GM21825 (cell line): ENCODE measurements around the gene TSBP1.
"Not testable (repeated sequence)": the region's sequence is repeated elsewhere in the genome, so short reads cannot be mapped to it uniquely, and the experiment has no call there.

Source experiments
- ATAC-seq: cut with Tn5 transposase; IDR thresholded peaks from one replicate; pipeline ENCODE4 v1.9.1; 2021; ENCODE audit warnings: mild to moderate bottlenecking, moderate library complexity; ENCODE audit not compliant: unreplicated experiment

The TSBP1 gene

DNA sequence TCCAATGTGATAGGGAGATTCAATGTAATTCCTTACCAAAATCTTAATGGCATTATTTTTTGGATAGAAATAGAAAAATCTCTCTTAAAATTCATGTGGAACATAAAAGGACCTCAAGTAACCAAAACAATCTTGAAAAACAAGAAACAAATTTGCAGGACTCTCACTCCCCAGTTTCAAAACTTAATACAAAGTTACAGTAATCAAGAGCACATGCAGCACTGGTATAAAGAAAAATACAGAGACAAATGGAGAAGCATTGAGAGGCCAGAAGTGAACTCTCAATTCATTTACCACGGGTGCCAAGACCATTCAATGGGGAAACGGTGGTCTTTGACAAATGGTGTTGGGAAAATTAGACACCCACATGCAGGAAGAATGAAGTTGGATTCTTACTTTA, 7.8 kb upstream of the TSBP1 start:
- ATAC-seq, result no peak

DNA sequence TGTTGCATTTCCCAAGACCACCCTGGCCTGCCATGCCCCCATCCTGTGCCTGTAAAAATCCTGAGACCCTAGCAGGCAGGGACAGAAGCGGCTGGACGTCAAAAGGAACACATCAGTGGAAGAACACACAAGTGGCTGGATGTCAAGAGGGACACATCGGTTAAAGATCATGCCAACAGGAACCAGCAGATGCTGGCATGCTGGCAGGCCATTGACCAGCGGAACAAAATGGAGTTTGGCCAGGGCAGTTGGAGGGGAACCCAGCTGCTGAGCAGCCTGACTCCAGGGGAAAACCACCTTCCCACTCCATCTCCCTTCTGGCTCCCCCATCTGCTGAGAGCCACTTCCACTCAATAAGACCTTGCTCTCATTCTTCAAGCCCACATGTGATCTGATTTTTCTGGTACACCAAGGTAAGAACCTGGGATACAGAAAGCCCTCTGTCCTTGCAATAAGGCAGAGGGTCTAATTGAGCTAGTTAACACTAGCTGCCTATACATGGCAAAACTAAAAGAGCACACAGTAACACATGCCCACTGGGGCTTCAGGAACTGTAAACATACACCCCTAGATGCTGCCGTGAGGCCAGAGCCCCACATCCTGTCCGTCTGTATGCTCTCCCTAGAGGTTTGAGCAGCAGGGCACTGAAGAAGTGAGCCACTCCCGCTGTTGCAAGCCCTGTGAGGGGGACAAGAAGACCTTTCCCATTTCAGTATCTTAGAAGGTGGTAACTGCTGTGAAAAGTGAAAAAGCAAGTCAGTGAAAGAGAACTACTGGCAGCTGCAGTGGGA, 4.2 kb upstream of the TSBP1 start:
- ATAC-seq, result no peak

DNA sequence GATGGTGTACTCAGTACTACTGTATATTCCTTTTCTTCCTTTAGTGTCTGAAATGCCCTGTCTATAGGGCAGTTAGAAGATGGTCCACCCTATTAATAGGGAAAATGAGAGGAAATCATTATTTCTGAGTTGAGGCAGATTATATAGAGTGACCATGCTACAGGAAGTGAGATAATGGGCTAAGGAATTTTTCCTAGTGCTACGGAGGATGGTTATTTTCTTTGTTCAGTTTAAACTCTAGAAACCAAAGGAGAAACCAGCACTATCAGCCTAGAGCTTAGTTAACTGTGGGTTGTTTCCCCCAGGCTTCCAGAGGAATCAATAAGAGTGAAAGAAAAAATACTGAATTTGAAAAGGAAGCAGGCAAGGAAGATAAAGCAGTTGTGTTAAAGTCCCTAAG, 474 bp downstream of the TSBP1 start:
- ATAC-seq, result no peak

DNA sequence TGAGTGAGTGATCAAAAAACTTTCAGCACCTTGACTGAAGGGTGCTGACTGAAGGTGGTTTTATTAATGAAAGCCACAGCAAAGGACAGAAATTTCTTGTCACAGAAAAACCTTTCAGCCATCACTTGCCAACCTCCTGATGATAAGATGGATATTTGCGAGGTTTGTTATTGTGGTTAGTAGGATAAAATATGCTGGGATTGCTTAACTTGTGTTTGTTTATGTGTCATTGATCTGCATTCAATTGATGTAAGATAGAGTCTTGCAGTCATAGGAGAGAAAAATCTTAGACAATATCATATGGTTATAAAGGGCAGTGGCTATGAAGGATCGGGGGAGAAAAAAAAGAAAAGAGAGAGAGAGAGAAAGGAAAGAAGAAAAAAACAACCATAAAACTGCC, 1.2 kb downstream of the TSBP1 start:
- no peak for ATAC-seq

DNA sequence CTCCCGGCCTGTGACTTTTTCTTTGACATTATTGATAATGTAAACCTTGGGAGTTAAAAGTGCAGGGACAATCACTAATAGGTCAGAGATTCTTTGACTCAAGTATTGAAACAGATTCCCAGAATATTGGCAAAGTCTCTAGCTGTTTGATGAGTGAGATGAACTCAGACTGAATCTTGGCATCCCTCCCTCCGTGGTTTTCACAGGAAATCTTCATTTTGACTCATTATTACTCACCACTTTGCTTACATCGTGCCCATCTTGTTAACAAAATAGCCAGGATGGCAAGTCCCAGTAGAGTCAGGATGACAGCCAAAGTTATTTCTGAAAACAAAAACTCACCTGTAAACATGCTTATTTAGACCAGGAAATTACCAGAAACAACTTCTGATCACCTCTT, 2.0 kb downstream of the TSBP1 start:
- ATAC-seq, result no peak

DNA sequence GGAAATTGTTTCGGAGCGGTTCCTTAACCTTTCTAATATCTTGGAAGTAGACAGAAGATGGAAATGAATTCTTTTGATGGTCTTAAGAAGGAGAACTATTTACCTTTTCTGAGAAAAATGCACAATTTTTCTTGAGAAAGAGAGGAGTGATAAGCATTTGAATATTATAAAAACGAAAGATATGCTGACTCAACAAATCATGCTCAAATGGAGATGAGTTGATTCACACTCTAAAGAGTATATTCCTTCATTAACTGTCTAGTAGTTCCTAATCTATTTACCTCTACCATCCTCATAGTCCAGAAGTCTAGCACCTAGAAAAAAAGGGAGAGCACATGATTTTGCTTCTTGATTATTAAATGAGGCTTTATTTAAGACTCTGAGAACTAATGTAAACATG, 4.1 kb downstream of the TSBP1 start:
- ATAC-seq, result no peak

DNA sequence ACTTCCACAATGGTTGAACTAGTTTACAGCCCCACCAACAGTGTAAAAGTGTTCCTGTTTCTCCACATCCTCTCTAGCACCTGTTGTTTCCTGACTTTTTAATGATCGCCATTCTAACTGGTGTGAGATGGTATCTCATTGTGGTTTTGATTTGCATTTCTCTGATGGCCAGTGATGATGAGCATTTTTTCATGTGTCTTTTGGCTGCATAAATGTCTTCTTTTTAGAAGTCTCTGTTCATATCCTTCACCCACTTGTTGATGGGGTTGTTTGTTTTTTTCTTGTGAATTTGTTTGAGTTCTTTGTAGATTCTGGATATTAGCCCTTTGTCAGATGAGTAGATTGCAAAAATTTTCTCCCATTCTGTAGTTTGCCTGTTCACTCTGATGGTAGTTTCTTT, 12.5 kb downstream of the TSBP1 start:
- not testable (repeated sequence) for ATAC-seq

DNA sequence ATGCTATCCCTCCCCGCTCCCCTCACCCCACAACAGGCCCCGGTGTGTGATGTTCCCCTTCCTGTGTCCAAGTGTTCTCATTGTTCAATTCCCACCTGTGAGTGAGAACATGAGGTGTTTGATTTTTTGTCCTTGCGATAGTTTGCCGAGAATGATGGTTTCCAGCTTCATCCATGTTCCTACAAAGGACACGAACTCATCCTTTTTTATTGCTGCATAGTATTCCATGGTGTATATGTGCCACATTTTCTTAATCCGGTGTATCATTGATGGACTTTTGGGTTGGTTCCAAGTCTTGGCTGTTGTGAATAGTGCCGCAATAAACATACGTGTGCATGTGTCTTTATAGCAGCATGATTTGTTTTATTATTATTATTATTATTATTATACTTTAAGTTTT, 13.2 kb downstream of the TSBP1 start:
- not testable (repeated sequence) for ATAC-seq

DNA sequence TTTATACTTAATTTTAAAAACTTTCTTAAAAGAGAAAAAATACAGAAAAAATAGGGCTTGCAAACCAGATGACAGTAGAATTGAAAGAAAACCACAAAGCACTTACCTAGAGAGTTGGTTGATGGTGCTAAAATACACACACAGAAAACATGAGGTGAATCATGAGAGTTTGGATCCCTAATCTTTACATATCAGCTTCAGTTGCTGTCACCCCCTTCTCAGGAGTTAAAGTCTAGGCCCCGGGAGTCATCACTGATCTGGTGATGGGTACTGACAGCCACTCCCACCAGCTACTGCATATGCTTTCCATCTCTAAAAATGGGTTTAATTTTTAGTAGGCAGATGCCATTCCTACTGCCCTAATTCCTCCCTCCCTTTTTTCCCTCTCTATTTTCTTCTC, 16.7 kb downstream of the TSBP1 start:
- no peak for ATAC-seq

DNA sequence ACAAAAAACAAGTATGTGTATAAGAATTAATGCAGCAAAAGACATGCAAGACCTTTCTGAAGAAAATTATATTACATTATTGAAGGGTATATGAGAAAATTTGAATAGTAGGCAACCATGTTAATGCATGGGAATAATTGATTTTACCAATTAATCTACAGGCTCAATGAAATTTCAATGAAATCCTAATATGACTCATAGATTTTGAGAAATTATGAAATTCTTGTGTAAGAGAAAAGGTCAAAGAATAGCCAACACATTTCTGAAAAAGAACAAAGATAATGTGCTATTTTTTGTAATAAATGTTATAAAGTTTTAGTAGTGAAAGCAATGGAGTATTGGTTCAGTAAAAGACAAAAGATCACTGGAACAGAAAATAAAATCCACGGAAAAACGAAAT, 18.4 kb downstream of the TSBP1 start:
- no peak for ATAC-seq

DNA sequence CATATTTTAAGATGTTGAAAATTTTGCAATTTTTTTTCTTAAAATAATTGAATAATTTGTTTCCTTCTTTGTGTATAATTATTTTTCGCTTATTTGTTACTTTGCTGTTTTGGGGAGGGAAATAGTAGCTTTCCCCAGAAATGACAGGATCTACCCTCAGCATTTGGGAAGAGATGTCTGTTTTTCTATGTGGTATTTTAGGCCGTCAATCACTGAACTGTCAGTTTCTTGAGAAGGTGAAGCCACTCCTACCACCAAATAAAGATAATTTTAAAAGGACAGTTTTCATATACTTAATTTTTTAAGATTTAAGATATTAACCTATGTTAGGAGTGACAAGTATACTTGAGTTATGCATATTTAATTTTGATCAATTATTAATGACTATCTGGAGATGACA, 31.5 kb downstream of the TSBP1 start:
- no peak for ATAC-seq

DNA sequence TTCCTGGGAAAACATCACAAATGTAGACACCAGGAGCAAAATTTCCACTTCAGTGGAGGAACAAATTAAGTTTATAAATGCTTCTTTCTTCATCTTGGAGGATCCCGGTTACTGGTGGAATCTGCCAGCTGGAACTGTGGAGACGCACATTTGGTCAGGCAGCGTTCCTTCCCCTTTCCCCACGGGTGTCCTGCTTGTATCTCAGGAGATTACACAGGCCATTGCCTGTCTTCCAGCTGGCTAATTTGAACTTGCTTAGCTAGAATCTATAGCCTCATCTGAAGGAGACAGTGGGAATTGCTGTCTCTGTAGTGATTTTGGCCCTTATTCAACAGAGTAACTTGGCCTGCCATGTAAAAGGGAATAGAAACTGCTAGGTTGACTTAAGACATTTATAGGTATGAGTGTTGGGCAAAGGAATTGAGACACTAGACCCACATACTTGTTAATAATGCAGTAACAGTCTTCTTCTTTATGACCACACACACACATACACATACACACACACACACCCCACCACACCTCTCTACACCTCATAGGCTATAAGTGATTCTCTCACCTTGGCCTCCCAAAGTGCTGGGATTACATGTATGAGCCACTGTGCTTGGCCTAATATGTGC, 34.4 kb downstream of the TSBP1 start:
- ATAC-seq, result no peak

DNA sequence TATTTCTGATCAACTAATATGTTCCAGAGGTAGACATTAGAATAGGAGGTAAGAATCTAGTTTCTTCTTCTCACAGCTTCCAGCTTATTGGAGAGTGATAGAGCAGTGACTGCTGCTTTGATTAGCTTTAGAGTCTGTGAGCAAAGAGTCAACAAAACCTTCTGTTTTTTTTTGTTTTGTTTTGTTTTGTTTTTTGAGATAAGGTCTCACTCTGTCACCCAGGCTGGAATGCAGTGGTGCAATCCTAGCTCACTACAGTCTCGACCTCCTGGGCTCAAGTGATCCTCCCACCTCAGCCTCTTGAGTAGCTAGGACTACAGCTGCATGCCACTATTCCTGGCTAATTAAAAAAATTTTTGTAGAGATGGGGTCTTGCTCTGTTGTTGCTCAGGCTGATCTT, 39.3 kb downstream of the TSBP1 start:
- ATAC-seq, result no peak

DNA sequence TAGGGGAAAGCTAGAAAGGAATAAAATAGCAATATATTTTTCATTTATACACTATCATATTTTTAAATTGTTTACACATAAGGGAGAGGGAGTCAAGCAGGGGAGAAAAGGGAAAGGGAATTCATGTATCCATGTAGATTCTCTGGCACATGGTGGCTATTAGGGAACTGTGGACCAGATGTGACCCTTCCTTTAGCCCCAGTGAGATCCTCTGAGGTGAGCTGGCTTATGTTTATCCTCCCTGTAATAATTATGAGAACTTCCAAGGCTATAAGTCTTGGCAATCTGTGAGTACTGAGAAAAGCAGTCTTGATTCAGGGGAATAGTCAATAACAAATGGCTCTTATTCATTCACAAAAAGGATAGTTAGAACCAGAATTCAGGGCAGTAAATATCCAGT, 42.6 kb downstream of the TSBP1 start:
- no peak for ATAC-seq

DNA sequence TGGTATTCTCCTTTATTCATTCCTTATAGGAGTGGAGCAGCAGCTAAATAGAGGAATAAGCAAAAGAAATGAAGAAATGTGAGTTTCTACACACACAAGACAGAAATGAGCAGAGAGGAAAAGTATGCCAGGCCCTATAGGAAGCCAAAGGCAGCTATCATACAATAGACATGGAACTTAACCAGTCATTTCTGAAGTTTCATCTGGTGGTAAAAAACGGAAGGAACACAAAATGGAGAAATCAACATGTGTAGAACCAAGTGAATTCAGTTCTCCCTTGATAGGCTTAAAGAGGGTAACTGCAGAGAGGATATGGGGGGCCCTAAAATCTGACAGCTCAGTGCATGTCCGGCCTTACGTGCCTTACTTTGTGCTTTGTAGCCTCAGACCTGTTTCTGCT, 44.6 kb downstream of the TSBP1 start:
- ATAC-seq, result no peak

DNA sequence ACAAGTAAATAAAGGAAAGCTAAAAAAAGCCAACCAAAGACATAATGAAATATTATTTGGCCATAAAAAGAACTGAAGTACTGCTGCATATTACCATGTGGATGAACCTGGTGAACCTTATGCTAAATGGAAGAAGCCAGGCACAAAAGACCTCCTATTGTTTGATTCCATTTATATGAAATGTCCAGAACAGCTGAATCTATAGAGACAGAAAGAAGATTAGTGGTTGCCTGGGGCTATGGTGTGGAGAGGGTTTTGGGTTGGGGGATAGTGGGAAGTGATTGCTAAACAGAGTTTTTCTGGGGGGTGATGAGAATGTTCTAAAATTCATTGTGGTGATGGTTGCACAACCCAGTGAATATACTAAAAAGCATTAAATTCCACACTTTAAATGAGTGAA, 53.2 kb downstream of the TSBP1 start:
- ATAC-seq, result no peak

DNA sequence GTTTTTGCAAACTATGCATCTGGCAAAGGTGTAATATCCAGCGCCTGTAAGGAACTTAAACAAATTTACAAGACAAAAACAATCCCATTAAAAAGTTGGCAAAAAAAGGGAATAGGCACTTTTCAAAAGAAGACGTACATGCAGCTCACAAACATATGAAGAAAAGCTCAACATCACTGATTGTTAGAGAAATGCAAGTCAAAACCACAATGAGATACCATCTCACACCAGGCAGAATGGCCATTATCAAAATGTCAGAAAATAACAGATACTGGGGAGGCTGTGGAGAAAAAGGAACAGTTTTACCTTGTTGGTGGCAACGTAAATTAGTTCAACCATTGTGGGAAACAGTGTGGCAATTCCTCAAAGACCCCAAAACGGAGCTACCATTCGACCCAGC, 54.2 kb downstream of the TSBP1 start:
- ATAC-seq, result no peak

DNA sequence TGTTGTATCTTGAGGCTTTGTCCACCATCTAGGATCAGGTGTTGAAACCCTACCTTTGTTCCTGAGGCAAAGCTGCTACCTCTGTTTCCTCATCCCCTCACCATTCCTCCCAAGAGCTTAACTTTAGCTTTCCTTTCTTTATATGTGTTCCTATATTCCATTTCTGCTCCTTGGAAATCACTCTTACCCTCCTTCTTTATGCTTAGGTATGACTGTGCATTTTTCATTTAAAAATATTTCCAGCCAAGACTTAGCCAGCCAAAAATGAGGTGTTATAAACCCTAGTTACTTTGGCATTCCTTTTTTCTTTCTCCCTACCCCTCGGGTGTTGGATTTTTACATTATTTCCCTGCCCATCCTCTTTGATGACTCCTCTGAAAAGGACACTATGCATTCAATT, 57.7 kb downstream of the TSBP1 start:
- no peak for ATAC-seq

DNA sequence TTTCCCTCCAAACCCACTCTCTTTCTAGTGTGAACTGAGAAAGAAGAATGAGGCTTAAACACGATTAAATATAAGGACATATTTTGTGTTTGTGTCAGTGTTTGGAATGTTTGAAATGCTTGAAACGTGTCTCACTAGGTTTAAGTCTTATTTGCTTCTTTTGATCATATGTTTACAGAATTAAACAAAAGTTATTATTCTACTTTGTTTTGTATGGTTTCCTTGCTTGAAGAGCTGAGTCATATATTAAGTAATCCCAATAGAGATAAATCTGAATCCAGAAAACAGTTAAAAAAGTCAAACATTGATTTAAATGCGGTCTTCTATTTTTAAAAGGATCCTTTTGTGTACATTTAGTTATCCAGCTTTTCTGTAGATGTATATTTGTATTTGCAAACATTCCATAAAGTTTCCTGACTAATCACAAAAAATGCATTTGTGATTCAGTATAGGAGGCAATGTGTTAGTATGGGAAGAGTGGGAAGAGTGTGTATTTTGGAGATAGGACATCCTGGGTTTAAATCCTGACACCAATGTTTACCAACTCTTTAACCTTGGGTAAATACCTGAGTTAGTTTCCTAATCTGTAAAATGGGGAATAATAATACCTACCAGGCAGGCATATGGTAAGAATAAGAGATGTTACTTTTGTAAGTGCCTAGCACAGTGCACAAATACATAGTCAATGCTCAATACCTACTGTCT, 72.9 kb downstream of the TSBP1 start:
- no peak for ATAC-seq

DNA sequence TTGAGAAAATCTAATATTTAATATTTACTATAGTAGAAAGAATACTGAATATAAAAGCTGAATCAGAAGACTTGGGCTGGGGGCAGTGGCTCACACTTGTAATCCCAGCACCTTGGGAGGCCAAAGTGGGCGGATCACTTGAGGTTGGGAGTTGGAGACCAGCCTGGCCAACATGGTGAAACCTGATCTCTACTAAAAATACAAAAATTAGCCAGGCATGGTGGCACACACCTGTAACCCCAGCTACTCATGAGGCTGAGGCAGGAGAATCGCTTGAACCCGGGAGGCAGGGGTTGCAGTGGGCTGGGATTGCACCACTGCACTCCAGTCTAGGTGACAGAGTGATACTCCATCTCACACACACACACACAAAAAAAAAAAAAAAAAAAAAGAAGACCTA, 76.7 kb downstream of the TSBP1 start:
- ATAC-seq, result not testable (repeated sequence)

DNA sequence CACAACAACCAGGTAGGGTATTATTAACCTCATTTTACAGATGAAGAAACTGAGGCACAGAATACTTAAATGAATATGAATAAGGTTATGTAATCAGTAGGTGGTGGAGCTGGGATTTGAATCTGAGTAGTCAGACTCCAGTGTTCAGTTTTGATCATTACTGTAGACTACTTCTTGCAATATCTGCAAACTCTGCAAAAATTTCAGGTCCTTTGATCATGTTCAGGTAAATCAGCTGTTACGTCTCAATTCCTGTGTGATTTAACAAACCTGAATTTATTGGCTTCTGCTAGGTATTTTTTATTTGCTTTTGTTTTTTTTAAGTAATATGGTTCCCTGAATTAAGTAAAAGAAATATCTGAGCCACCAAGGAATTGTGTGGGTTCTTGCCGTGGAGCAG, 77.1 kb downstream of the TSBP1 start:
- ATAC-seq, result no peak

DNA sequence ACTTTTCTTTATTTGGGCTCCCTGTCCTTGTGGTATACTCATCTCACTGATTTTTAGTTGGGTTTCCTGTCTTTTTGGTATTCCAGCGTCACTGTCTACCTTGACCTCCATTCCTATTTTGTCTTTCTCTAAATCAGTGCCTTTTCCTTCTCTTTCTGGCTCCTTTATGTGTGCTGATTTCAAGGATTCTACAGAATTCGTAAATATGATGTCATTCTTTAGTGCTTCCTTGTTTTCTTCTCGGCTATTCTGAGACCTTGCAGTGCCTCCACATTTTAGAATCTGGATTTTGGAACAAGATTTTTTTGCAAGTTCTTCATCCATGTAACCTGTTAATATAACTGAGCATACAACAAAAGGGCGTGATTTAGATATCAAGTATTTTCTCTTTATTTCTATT, 78.0 kb downstream of the TSBP1 start:
- no peak for ATAC-seq
